ENCODE data around the gene UXS1. TPM values are rescaled to one million over a fixed set of nuclear protein-coding genes. Genes with fewer than 3 reads are reported as not detected.
"Not testable (repeated sequence)": the region's sequence is repeated elsewhere in the genome, so short reads cannot be mapped to it uniquely, and the experiment has no call there.

Gene UXS1
- total and polyA plus RNA-seq, 2 of the 8 experiments (the other 6 are each of a cell fraction or from before 2014, with no cell fraction given), result 44.5 to 63.4 TPM

DNA sequence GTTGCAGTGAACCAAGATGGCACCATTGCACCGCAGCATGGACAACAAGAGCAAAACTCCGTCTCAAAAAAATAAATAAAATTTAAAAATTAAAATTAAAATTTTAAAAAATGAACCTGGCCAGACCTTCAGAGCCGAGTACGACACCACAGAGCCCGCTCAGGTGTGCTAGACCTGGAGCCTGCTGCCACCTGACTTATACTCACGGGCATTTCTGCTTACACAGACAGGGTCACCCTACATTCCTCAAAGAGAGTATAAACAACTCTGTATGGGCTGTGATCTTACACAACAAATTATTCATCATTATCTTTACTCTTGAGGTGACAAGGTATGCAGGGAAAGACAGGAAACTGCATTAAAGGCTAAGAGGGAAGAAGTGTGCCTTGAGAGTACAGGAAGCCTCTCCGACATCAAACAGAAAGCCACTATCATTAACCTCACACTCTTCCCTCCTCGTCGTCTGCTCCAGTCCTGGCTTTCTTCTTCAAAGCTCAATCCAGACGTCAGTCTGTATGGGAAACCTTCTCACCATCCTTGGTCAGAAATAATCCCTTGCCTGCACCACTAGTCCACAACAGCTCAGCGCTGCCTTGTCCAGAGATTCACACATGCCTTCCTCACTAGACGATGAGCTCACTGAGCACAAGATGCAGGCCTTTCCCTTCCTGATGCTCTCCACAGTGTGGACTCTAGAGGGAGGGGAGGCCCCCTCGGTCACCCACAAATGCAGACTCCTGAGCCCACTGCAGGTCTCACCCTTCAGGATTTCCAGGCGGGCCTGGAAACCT, 56.2 kb downstream of the UXS1 start (continued):
- TF ChIP-seq BRCA1 (IDR thresholded peaks at IDR 0.05; ENCODE audit: low read depth, low read length) (no peak), SIRT6 (IDR thresholded peaks at IDR 0.05; ENCODE audit: low read length) (no peak), KDM4A (IDR thresholded peaks at IDR 0.05; ENCODE audit: low read depth, low read length, severe bottlenecking) (no peak), POLR2AphosphoS5 (IDR thresholded peaks at IDR 0.05; ENCODE audit: low read depth, low read length) (no peak), RAD21 (IDR thresholded peaks at IDR 0.05 in 1 of 2, conservative IDR thresholded peaks at IDR 0.05 in 1 of 2; ENCODE audit: low read depth in 2 of 2, low read length in 2 of 2) (no peak), HDAC6 (IDR thresholded peaks at IDR 0.05; ENCODE audit: low read depth, low read length) (no peak)

DNA sequence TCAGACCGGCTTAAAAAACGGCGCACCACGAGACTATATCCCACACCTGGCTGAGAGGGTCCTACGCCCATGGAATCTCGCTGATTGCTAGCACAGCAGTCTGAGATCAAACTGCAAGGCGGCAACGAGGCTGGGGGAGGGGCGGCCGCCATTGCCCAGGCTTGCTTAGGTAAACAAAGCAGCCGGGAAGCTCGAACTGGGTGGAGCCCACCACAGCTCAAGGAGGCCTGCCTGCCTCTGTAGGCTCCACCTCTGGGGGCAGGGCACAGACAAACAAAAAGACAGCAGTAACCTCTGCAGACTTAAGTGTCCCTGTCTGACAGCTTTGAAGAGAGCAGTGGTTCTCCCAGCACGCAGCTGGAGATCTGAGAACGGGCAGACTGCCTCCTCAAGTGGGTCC, 62.9 kb downstream of the UXS1 start:
- H3K9me3 ChIP-seq (ENCODE audit: insufficient read depth in 2 of 2, low read depth in 1 of 2, low read length in 1 of 2); H3K27ac ChIP-seq (ENCODE audit: low read depth, low read length); H3K4me1 ChIP-seq (replicated peaks in 1 of 4; ENCODE audit: control insufficient read depth in 3 of 4, insufficient read depth in 4 of 4, low read length in 3 of 4); H2BK20ac ChIP-seq (ENCODE audit: low read length); H2BK5ac ChIP-seq (ENCODE audit: low read depth, low read length); H3K18ac ChIP-seq (ENCODE audit: extremely low read depth, low read length); H3K14ac ChIP-seq (ENCODE audit: insufficient read length); FAIRE-seq; H4K91ac ChIP-seq (replicated peaks; ENCODE audit: insufficient read length, low read length); H4K8ac ChIP-seq (ENCODE audit: extremely low read depth, insufficient read depth, low read length); H3K23ac ChIP-seq (ENCODE audit: insufficient read length); CTCF ChIA-PET (ENCODE audit: partially characterized antibody); H3K56ac ChIP-seq (replicated peaks; ENCODE audit: insufficient read length, low read depth, low read length); H3K79me1 ChIP-seq (ENCODE audit: low read depth, low read length); H4K20me1 ChIP-seq (replicated peaks in 1 of 2; ENCODE audit: control insufficient read depth in 1 of 2, insufficient read depth in 2 of 2, low read length in 2 of 2); H3K27me3 ChIP-seq (replicated peaks in 1 of 4; ENCODE audit: control insufficient read depth in 3 of 4, extremely low read depth in 1 of 4, insufficient read depth in 3 of 4, low read length in 3 of 4); DNase-seq (ENCODE audit: low read depth in 1 of 2, low spot score in 2 of 2); H2BK15ac ChIP-seq (ENCODE audit: low read length); H2BK120ac ChIP-seq (replicated peaks; ENCODE audit: low read depth, low read length); H3K23me2 ChIP-seq (ENCODE audit: low read depth, low read length); H3K36me3 ChIP-seq (ENCODE audit: control insufficient read depth in 2 of 4, insufficient read depth in 4 of 4, low read length in 3 of 4); H2AFZ ChIP-seq (ENCODE audit: low read length); H3K9ac ChIP-seq (replicated peaks in 1 of 4; ENCODE audit: extremely low read depth in 1 of 4, low read depth in 3 of 4, low read length in 3 of 4); H2AK5ac ChIP-seq (ENCODE audit: low read depth, low read length); H2BK12ac ChIP-seq (ENCODE audit: low read depth, low read length); H3K4ac ChIP-seq (replicated peaks; ENCODE audit: insufficient read length, low read depth, low read length); H4K5ac ChIP-seq (ENCODE audit: insufficient read length, low read depth, low read length): not testable (repeated sequence)
- H3K4me2 ChIP-seq (ENCODE audit: insufficient read depth in 1 of 2, low read depth in 2 of 2, low read length in 2 of 2), result peak overlapping the region in 1 of 2 experiments; percentile 98; a peak in 1 of 4 replicates
- H3K4me3 ChIP-seq (ENCODE audit: extremely low read depth in 1 of 4, insufficient read depth in 2 of 4, low read depth in 3 of 4, low read length in 4 of 4), result peak overlapping the region in 1 of 4 experiments; percentile 42; a peak in 1 of 8 replicates
- H3K79me2 ChIP-seq (ENCODE audit: control insufficient read depth in 1 of 2, insufficient read depth in 2 of 2, low read length in 2 of 2), result peaks cover 3 to 23% of the 10 kb centered on the region in 2 experiments; a peak in 3 of 4 replicates
- no CpG with 5 or more reads among the region's 14 CpGs for WGBS, 2 experiments (ENCODE audit: extremely low coverage in 1 of 2, insufficient coverage in 1 of 2, insufficient read length in 1 of 2, insufficient replicate concordance in 2 of 2, low coverage in 1 of 2, low lambda C conversion rate in 2 of 2, missing lambda C conversion rate in 1 of 2)
- POLR2A ChIA-PET (ENCODE audit: partially characterized antibody), result interaction anchor here (1.0 to 1.6 kb wide), 2 partner anchors 12 to 141 kb away, joined by 3 to 5 read pairs; no protein-coding TSS in a partner anchor

Measured in H1 (cell line).